IMR-90 (cell line): ENCODE data around the gene SCLY. TPM values are rescaled to one million over a fixed set of nuclear protein-coding genes. Genes with fewer than 3 reads are reported as not detected.

Source experiments
- ATAC-seq: fragments of 200-7000 bp; cut with Tn5 transposase; 2 replicates; pipeline ENCODE4 v1.9.1; 2020; ENCODE audit warnings: low read depth, mild to moderate bottlenecking, moderate library complexity
- BruUV-seq: library from RNA; stranded (reverse); fragments of 400-500 nt; replicated peaks from 2 replicates; lab custom pipeline; 2021; lab: Mats Ljungman, UMichigan
- CTCF ChIA-PET: fragments of 300-600 bp; formaldehyde crosslinking; extraction: SDS; loops from one replicate; lab custom pipeline; 2021; ENCODE audit warnings: antibody characterized with exemption; lab: Yijun Ruan, JAX
- POLR2A ChIA-PET: fragments of 300-600 bp; sonication (Branson Sonifier 250); formaldehyde crosslinking; loops from one replicate; lab custom pipeline; 2022; ENCODE audit warnings: antibody characterized with exemption; ENCODE audit not compliant: unreplicated experiment; lab: Charles Lee
- DNase-seq: peaks from one replicate; pipeline ENCODE4 v3.0.0; 2013
- H2AFZ ChIP-seq: replicated peaks from 2 replicates; pipeline ENCODE3; 2013; ENCODE audit warnings: low read length, mild to moderate bottlenecking; ENCODE audit not compliant: poor library complexity
- H2AK5ac ChIP-seq: 2 replicates; pipeline ENCODE4 v1.6.1; 2013; ENCODE audit warnings: low read depth, low read length, inconsistent platforms
- H2AK9ac ChIP-seq: replicated peaks from 2 replicates; pipeline ENCODE3; 2013; ENCODE audit warnings: mild to moderate bottlenecking, low read depth, low read length, moderate library complexity; ENCODE audit not compliant: poor library complexity
- H2BK120ac ChIP-seq: 2 replicates; pipeline ENCODE4 v1.6.1; 2013; ENCODE audit warnings: low read depth, low read length, inconsistent platforms
- H2BK15ac ChIP-seq: 3 replicates; pipeline ENCODE4 v1.6.1; 2013; ENCODE audit warnings: low read depth, low read length, inconsistent platforms
- H2BK20ac ChIP-seq: 2 replicates; pipeline ENCODE4 v1.6.1; 2013; ENCODE audit warnings: low read depth, mild to moderate bottlenecking, inconsistent platforms, low read length, moderate library complexity
- H2BK5ac ChIP-seq: 2 replicates; pipeline ENCODE4 v1.6.1; 2013; ENCODE audit warnings: mild to moderate bottlenecking, low read depth, low read length, inconsistent platforms; ENCODE audit not compliant: poor library complexity, severe bottlenecking
- H3K14ac ChIP-seq: replicated peaks from 2 replicates; pipeline ENCODE4 v1.6.1; 2013; ENCODE audit warnings: low read depth, low read length, inconsistent platforms
- H3K18ac ChIP-seq: 2 replicates; pipeline ENCODE4 v1.6.1; 2013; ENCODE audit warnings: low read depth, low read length, control low read depth
- H3K23ac ChIP-seq: 2 replicates; pipeline ENCODE4 v1.6.1; 2013; ENCODE audit warnings: low read depth, low read length, inconsistent platforms
- H3K27ac ChIP-seq: 2 replicates; pipeline ENCODE4 v1.5.1; 2013; ENCODE audit warnings: mild to moderate bottlenecking, control low read depth, low read length; ENCODE audit not compliant: insufficient read depth
- H3K27me3 ChIP-seq: 2 replicates; pipeline ENCODE4 v1.6.1; 2013; ENCODE audit warnings: low read length; ENCODE audit not compliant: control insufficient read depth, insufficient read depth
- H3K36me3 ChIP-seq: 2 replicates; pipeline ENCODE4 v1.6.1; 2013; ENCODE audit warnings: low read length, mixed read lengths; ENCODE audit not compliant: control insufficient read depth, insufficient read depth
- H3K4ac ChIP-seq: 2 replicates; pipeline ENCODE4 v1.6.1; 2013; ENCODE audit warnings: low read depth, low read length, inconsistent platforms
- H3K4me1 ChIP-seq: 2 replicates; pipeline ENCODE4 v1.6.1; 2013; ENCODE audit warnings: low read length, mixed read lengths; ENCODE audit not compliant: control insufficient read depth, insufficient read depth
- H3K4me2 ChIP-seq: 2 replicates; pipeline ENCODE4 v1.6.1; 2013; ENCODE audit warnings: low read depth, mild to moderate bottlenecking, control low read depth, low read length, moderate library complexity
- H3K4me3 ChIP-seq: 2 replicates; pipeline ENCODE4 v1.5.1; 2013; ENCODE audit warnings: low read depth, mild to moderate bottlenecking, control low read depth, low read length, moderate library complexity; ENCODE audit not compliant: insufficient read depth
- H3K56ac ChIP-seq: 2 replicates; pipeline ENCODE4 v1.6.1; 2013; ENCODE audit warnings: low read length, inconsistent platforms; ENCODE audit not compliant: insufficient read depth; ENCODE audit errors: extremely low read depth
- H3K79me1 ChIP-seq, 2 experiments: 2 replicates each; pipeline ENCODE4 v1.6.1; 2013; ENCODE audit warnings: low read length in 2 of 2, inconsistent platforms in 1 of 2, low read depth in 1 of 2
- H3K9ac ChIP-seq: 2 replicates; pipeline ENCODE4 v1.6.1; 2013; ENCODE audit warnings: low read depth, low read length, control low read depth
- H3K9me1 ChIP-seq: 2 replicates; pipeline ENCODE4 v1.6.1; 2013; ENCODE audit warnings: low read length, inconsistent platforms; ENCODE audit not compliant: insufficient read depth
- H3K9me3 ChIP-seq: 2 replicates; pipeline ENCODE4 v1.6.1; 2013; ENCODE audit warnings: low read length; ENCODE audit not compliant: control insufficient read depth, insufficient read depth
- H4K20me1 ChIP-seq: 2 replicates; pipeline ENCODE4 v1.6.1; 2013; ENCODE audit warnings: low read length, inconsistent platforms; ENCODE audit not compliant: insufficient read depth
- H4K5ac ChIP-seq: 2 replicates; pipeline ENCODE4 v1.6.1; 2013; ENCODE audit warnings: mild to moderate bottlenecking, low read depth, low read length, control low read depth
- H4K8ac ChIP-seq, 2 experiments: 2 replicates each; pipeline ENCODE4 v1.6.1; 2013; ENCODE audit warnings: low read depth in 2 of 2, low read length in 2 of 2, control low read depth in 1 of 2, inconsistent platforms in 1 of 2
- H4K91ac ChIP-seq: 2 replicates; pipeline ENCODE4 v1.6.1; 2013; ENCODE audit warnings: low read depth, low read length, inconsistent platforms; ENCODE audit not compliant: insufficient read depth
- CEBPB ChIP-seq: IDR thresholded peaks from 2 replicates; pipeline ENCODE4 v1.6.1; 2012; ENCODE audit warnings: low read depth, low read length, improper control_type of control experiment
- CHD1 ChIP-seq: IDR thresholded peaks from 2 replicates; pipeline ENCODE4 v1.6.1; 2012; ENCODE audit warnings: low read depth, low read length, improper control_type of control experiment
- ELK1 ChIP-seq: fragments of 150-350 bp; IDR thresholded peaks from 2 replicates; pipeline ENCODE4 v1.6.1; 2016; ENCODE audit warnings: low read depth, mild to moderate bottlenecking, low read length, moderate library complexity, borderline replicate concordance
- FOS ChIP-seq: fragments of 150-350 bp; IDR thresholded peaks from 2 replicates; pipeline ENCODE4 v1.6.1; 2016; ENCODE audit warnings: low read depth, low read length
- MAFK ChIP-seq: IDR thresholded peaks from 2 replicates; pipeline ENCODE4 v1.6.1; 2012; ENCODE audit warnings: low read depth, low read length, improper control_type of control experiment
- MAZ ChIP-seq: IDR thresholded peaks from 2 replicates; pipeline ENCODE4 v1.6.1; 2012; ENCODE audit warnings: low read depth, mild to moderate bottlenecking, low read length, improper control_type of control experiment, moderate library complexity, borderline replicate concordance
- MXI1 ChIP-seq: IDR thresholded peaks from 2 replicates; pipeline ENCODE4 v1.6.1; 2012; ENCODE audit warnings: low read depth, mild to moderate bottlenecking, low read length, moderate library complexity, borderline replicate concordance
- NFE2L2 ChIP-seq: fragments of 150-350 bp; IDR thresholded peaks from 2 replicates; pipeline ENCODE4 v1.6.1; 2016; ENCODE audit warnings: low read depth, mild to moderate bottlenecking, low read length
- RAD21 ChIP-seq: IDR thresholded peaks from 2 replicates; pipeline ENCODE4 v1.6.1; 2012; ENCODE audit warnings: low read length, improper control_type of control experiment
- RCOR1 ChIP-seq: IDR thresholded peaks from 2 replicates; pipeline ENCODE4 v1.6.1; 2012; ENCODE audit warnings: mild to moderate bottlenecking, low read length, improper control_type of control experiment; ENCODE audit not compliant: insufficient replicate concordance
- WGBS, 2 experiments: methylation state at CpG; one replicate each; pipeline versions ENCODE4 v1.1.5 to v1.1.7; 2013; ENCODE audit warnings: missing lambda C conversion rate in 2 of 2; ENCODE audit not compliant: insufficient read length in 1 of 2; ENCODE audit errors: extremely low coverage in 2 of 2; 5-methylcytosine and 5-hydroxymethylcytosine counted together
- dilution Hi-C: fragments of 300-500 bp; cut with HindIII; formaldehyde crosslinking; loops from one replicate; pipeline ENCODE4 v1.14.3; 2018; ENCODE audit warnings: low sequenced_read_pairs; ENCODE audit not compliant: unreplicated experiment
- in situ Hi-C: fragments of 300-500 bp; cut with MboI; formaldehyde crosslinking; loops from 3 replicates; pipeline ENCODE4 v1.14.3; 2019; ENCODE audit warnings: low sequenced_read_pairs, inconsistent platforms, mixed read lengths
- intact Hi-C: fragments of 100-400 bp; cut with micrococcal nuclease; formaldehyde crosslinking; loops from 2 replicates; pipeline ENCODE4 v1.10.0; 2022
- polyA plus RNA-seq, 3 experiments: library from polyadenylated mRNA; depleted of rRNA; stranded (reverse); fragments of >200 nt; gene quantifications; 2 replicates each; pipeline ENCODE4 v1.2.3, GENCODE V29; 2012; ENCODE audit warnings: low replicate concordance in 1 of 3
- total RNA-seq: library from RNA; depleted of rRNA; stranded (reverse); fragments of >200 nt; gene quantifications from 2 replicates; pipeline ENCODE4 v1.2.3, GENCODE V29; 2012
- TF ChIP-seq, protein P1 (sequence below): conservative IDR thresholded peaks from 2 replicates; pipeline ENCODE4 v1.5.1; 2012; ENCODE audit warnings: mild to moderate bottlenecking, low read depth, low read length, improper control_type of control experiment
- TF ChIP-seq, protein P2 (sequence below): fragments of 150-350 bp; IDR thresholded peaks from 2 replicates; pipeline ENCODE4 v1.6.1; 2017; ENCODE audit warnings: mild to moderate bottlenecking, antibody characterized with exemption, low read length, low read depth

SCLY gene
- total and polyA plus RNA-seq, 2 of the 4 experiments (the other 2 are of a cell fraction) = 8.6 to 10.5 TPM

GRCh38 chr2:238025741-238026360 is 35.0 kb upstream of the SCLY start:
- no TSS peak for BruUV-seq
- POLR2A ChIA-PET = no interaction called here
- H4K91ac ChIP-seq = no peak overlapping the region; the same call in 1 of the 2 replicates
- no peak overlapping the region for H3K4me3 ChIP-seq
- DNase-seq = no peak
- no peaks in the 10 kb centered on the region for H3K9me3 ChIP-seq
- H4K20me1 ChIP-seq = no peaks in the 10 kb centered on the region; the same call in 1 of the 2 replicates
- no peak overlapping the region; the same call in 1 of the 2 replicates for H4K5ac ChIP-seq
- intact Hi-C loops = no loop called here
- H3K36me3 ChIP-seq = peaks cover 23% of the 10 kb centered on the region
- peaks cover 37% of the 10 kb centered on the region for H3K9me1 ChIP-seq
- 93% methylated on average over 5 of the region's 9 CpGs; no CpG with 5 or more reads in 1 of the 2 experiments for WGBS, 2 experiments
- H4K8ac ChIP-seq = no peak overlapping the region; a peak in 1 of 4 replicates
- H3K4ac ChIP-seq = peak overlapping the region; percentile 58
- H2BK15ac ChIP-seq = no peak overlapping the region
- no peak overlapping the region for H3K56ac ChIP-seq
- TF ChIP-seq MAZ = no peak
- TF ChIP-seq RCOR1 = no peak
- no peak for TF ChIP-seq CHD1
- TF ChIP-seq MXI1 = no peak
- TF ChIP-seq, protein P1, sequence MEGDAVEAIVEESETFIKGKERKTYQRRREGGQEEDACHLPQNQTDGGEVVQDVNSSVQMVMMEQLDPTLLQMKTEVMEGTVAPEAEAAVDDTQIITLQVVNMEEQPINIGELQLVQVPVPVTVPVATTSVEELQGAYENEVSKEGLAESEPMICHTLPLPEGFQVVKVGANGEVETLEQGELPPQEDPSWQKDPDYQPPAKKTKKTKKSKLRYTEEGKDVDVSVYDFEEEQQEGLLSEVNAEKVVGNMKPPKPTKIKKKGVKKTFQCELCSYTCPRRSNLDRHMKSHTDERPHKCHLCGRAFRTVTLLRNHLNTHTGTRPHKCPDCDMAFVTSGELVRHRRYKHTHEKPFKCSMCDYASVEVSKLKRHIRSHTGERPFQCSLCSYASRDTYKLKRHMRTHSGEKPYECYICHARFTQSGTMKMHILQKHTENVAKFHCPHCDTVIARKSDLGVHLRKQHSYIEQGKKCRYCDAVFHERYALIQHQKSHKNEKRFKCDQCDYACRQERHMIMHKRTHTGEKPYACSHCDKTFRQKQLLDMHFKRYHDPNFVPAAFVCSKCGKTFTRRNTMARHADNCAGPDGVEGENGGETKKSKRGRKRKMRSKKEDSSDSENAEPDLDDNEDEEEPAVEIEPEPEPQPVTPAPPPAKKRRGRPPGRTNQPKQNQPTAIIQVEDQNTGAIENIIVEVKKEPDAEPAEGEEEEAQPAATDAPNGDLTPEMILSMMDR = no peak
- no peak for TF ChIP-seq CEBPB
- no peak for TF ChIP-seq MAFK
- TF ChIP-seq RAD21 = no peak
- TF ChIP-seq, protein P2, sequence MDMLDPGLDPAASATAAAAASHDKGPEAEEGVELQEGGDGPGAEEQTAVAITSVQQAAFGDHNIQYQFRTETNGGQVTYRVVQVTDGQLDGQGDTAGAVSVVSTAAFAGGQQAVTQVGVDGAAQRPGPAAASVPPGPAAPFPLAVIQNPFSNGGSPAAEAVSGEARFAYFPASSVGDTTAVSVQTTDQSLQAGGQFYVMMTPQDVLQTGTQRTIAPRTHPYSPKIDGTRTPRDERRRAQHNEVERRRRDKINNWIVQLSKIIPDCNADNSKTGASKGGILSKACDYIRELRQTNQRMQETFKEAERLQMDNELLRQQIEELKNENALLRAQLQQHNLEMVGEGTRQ = no peak
- no peak for TF ChIP-seq ELK1
- TF ChIP-seq FOS = no peak
- TF ChIP-seq NFE2L2 = no peak
- CTCF ChIA-PET = no interaction called here
- H2BK5ac ChIP-seq = peak overlapping the region; percentile 34
- no peak overlapping the region for H2AK9ac ChIP-seq
- H2BK120ac ChIP-seq = no peak overlapping the region; the same call in 1 of the 2 replicates
- in situ Hi-C loops = no loop called here
- H3K23ac ChIP-seq = no peak overlapping the region
- 0 out of 2 replicates have a peak overlapping the region, but pooled peaks have one; percentile 51 for H3K14ac ChIP-seq
- H2AFZ ChIP-seq = no peak overlapping the region
- dilution Hi-C loops = no loop called here
- no peak overlapping the region for H3K18ac ChIP-seq
- H3K27me3 ChIP-seq = no peaks in the 10 kb centered on the region
- no peak overlapping the region for H3K27ac ChIP-seq
- no peak overlapping the region; the same call in 1 of the 2 replicates for H2BK20ac ChIP-seq
- ATAC-seq = no peak
- peaks cover 15 to 54% of the 10 kb centered on the region in 2 experiments; a peak in 3 of 4 replicates for H3K79me1 ChIP-seq
- no peak overlapping the region for H3K9ac ChIP-seq
- no peak overlapping the region for H3K4me2 ChIP-seq
- H3K4me1 ChIP-seq = peaks cover 12% of the 10 kb centered on the region
- peak overlapping the region; percentile 66; the same call in 1 of the 2 replicates for H2AK5ac ChIP-seq
